GM12878 (cell line): ENCODE measurements around the gene PLXNA2. TPM values are rescaled to one million over a fixed set of nuclear protein-coding genes. Genes with fewer than 3 reads are reported as not detected.

Experiments
- ATAC-seq: fragments of 200-7000 bp; cut with Tn5 transposase; 3 replicates; pipeline ENCODE4 v1.9.1; 2020; ENCODE audit warnings: mild to moderate bottlenecking, moderate library complexity
- BruUV-seq: library from RNA; stranded (reverse); fragments of 400-500 nt; replicated peaks from 2 replicates; lab custom pipeline; 2021; lab: Mats Ljungman, UMichigan
- CTCF ChIA-PET: fragments of 300-600 bp; sonication (Branson Sonifier 250); formaldehyde crosslinking; extraction: SDS; loops from one replicate; lab custom pipeline; 2021; ENCODE audit warnings: inconsistent platforms; lab: Yijun Ruan, JAX
- POLR2A ChIA-PET: fragments of 350-600 bp; formaldehyde crosslinking; extraction: SDS; loops from one replicate; lab custom pipeline; 2021; ENCODE audit warnings: inconsistent platforms; lab: Charles Lee
- RAD21 ChIA-PET: fragments of 300-600 bp; sonication (Branson Sonifier 250); formaldehyde crosslinking; loops from one replicate; lab custom pipeline; 2023; ENCODE audit warnings: antibody characterized with exemption; ENCODE audit not compliant: unreplicated experiment; lab: Charles Lee
- SMC1A ChIA-PET: fragments of 300-600 bp; sonication (Branson Sonifier 250); formaldehyde crosslinking; loops from one replicate; lab custom pipeline; 2023; ENCODE audit not compliant: unreplicated experiment, uncharacterized antibody; lab: Charles Lee
- DNase-seq: peaks from one replicate; pipeline ENCODE4 v3.0.0-alpha.2; 2011; ENCODE audit warnings: low read depth, low spot score
- FAIRE-seq: peaks from 3 replicates; lab custom pipeline; 2011; peaks lifted over from hg19 to GRCh38; lab: Jason Lieb, UNC
- H2AFZ ChIP-seq: 2 replicates; pipeline ENCODE4 v1.6.0; 2011; ENCODE audit warnings: low read depth, low read length, control low read depth; ENCODE audit not compliant: control insufficient read depth
- H3K27ac ChIP-seq: 2 replicates; pipeline ENCODE4 v1.5.1; 2011; ENCODE audit warnings: control low read depth; ENCODE audit not compliant: control insufficient read depth, insufficient read depth
- H3K27me3 ChIP-seq, 2 experiments: replicated peaks in 1 of 2; 2 replicates each; pipeline versions ENCODE4 v1.6.0 to v1.6.1; 2011; ENCODE audit warnings: low read length in 1 of 2; ENCODE audit not compliant: control insufficient read depth in 2 of 2, insufficient read depth in 2 of 2
- H3K36me3 ChIP-seq, 2 experiments: 2 replicates each; pipeline ENCODE4 v1.5.1; 2011; ENCODE audit warnings: low read length in 1 of 2; ENCODE audit not compliant: control insufficient read depth in 2 of 2, insufficient read depth in 2 of 2
- H3K4me1 ChIP-seq: 2 replicates; pipeline ENCODE4 v1.6.1; 2011; ENCODE audit warnings: mild to moderate bottlenecking, low read length, moderate library complexity, mixed read lengths; ENCODE audit not compliant: control insufficient read depth, insufficient read depth
- H3K4me2 ChIP-seq: 2 replicates; pipeline ENCODE4 v1.6.0; 2011; ENCODE audit warnings: control low read depth; ENCODE audit not compliant: control insufficient read depth, insufficient read depth
- H3K4me3 ChIP-seq: fragments of 200-600 bp; sonication (generic); 2 replicates; pipeline ENCODE4 v1.5.1; 2016
- H3K79me2 ChIP-seq: 2 replicates; pipeline ENCODE4 v1.6.0; 2011; ENCODE audit warnings: low read length; ENCODE audit not compliant: control insufficient read depth, insufficient read depth
- H3K9ac ChIP-seq: 2 replicates; pipeline ENCODE4 v1.8.0; 2011; ENCODE audit warnings: low read length, control low read depth, mixed read lengths; ENCODE audit not compliant: control insufficient read depth, insufficient read depth
- H3K9me3 ChIP-seq: replicated peaks from 3 replicates; pipeline ENCODE4 v1.5.1; 2011; ENCODE audit warnings: mild to moderate bottlenecking, low read length; ENCODE audit not compliant: control insufficient read depth, insufficient read depth
- H4K20me1 ChIP-seq: 2 replicates; pipeline ENCODE4 v1.6.0; 2011; ENCODE audit not compliant: control insufficient read depth, insufficient read depth
- ASH2L ChIP-seq: fragments of 300-600, 200-600 bp; sonication (generic); IDR thresholded peaks from 2 replicates; pipeline ENCODE4 v1.6.1; 2017; ENCODE audit warnings: low read depth, mild to moderate bottlenecking, borderline replicate concordance
- ATF3 ChIP-seq: IDR thresholded peaks from 2 replicates; pipeline ENCODE4 v1.6.1; 2011; ENCODE audit warnings: low read depth, mild to moderate bottlenecking, low read length, moderate library complexity, borderline replicate concordance; ENCODE audit errors: extremely low read depth
- FOS ChIP-seq: IDR thresholded peaks from 3 replicates; pipeline ENCODE4 v1.6.1; 2011; ENCODE audit warnings: borderline replicate concordance; ENCODE audit not compliant: insufficient read length; ENCODE audit errors: extremely low read depth
- HDAC6 ChIP-seq: fragments of 200-600 bp; sonication (generic); IDR thresholded peaks from one replicate; pipeline ENCODE4 v1.8.0; 2017; ENCODE audit warnings: antibody characterized with exemption; ENCODE audit not compliant: unreplicated experiment
- MEF2B ChIP-seq: fragments of 450-650 bp; IDR thresholded peaks from 2 replicates; pipeline ENCODE4 v1.6.1; 2018; ENCODE audit warnings: mild to moderate bottlenecking, moderate library complexity; ENCODE audit not compliant: partially characterized antibody, poor library complexity, severe bottlenecking
- NFIC ChIP-seq: IDR thresholded peaks from 2 replicates; pipeline ENCODE4 v1.6.1; 2012; ENCODE audit warnings: low read depth, mild to moderate bottlenecking, inconsistent platforms, low read length, moderate library complexity
- RAD51 ChIP-seq: fragments of 450-650 bp; IDR thresholded peaks from 2 replicates; pipeline ENCODE4 v1.6.1; 2016; ENCODE audit warnings: moderate library complexity, mild to moderate bottlenecking, inconsistent platforms
- RBBP5 ChIP-seq: fragments of 200-600 bp; sonication (generic); conservative IDR thresholded peaks from 2 replicates; pipeline ENCODE4 v1.6.1; 2016
- SMAD1 ChIP-seq: fragments of 450-650 bp; IDR thresholded peaks from 2 replicates; pipeline ENCODE4 v1.6.1; 2018; ENCODE audit warnings: mild to moderate bottlenecking, low read depth; ENCODE audit not compliant: partially characterized antibody
- SMC3 ChIP-seq: IDR thresholded peaks from 2 replicates; pipeline ENCODE4 v1.6.1; 2011; ENCODE audit warnings: low read length, improper control_type of control experiment, borderline replicate concordance
- SP1 ChIP-seq: IDR thresholded peaks from one replicate; pipeline ENCODE4 v1.6.1; 2011; ENCODE audit warnings: low read depth, low read length
- SUZ12 ChIP-seq: fragments of 200-600 bp; sonication (generic); IDR thresholded peaks from one replicate; pipeline ENCODE4 v1.6.1; 2018; ENCODE audit warnings: antibody characterized with exemption, mild to moderate bottlenecking; ENCODE audit not compliant: unreplicated experiment
- WGBS: methylation state at CpG from one replicate; pipeline ENCODE4 v1.1.6; 2016; ENCODE audit warnings: low lambda C conversion rate; ENCODE audit not compliant: insufficient replicate concordance, insufficient coverage; ENCODE audit errors: missing lambda C conversion rate; 5-methylcytosine and 5-hydroxymethylcytosine counted together
- in situ Hi-C: fragments of 300-500 bp; cut with MboI; formaldehyde crosslinking; loops from 9 replicates; pipeline ENCODE4 v1.14.3; 2018; ENCODE audit warnings: mixed read lengths
- intact Hi-C: fragments of 100-400 bp; cut with micrococcal nuclease; formaldehyde crosslinking; loops from one replicate; pipeline ENCODE4 v1.14.2; 2022; ENCODE audit not compliant: unreplicated experiment
- polyA plus RNA-seq, 11 experiments: library from polyadenylated mRNA; depleted of rRNA in 4 of 11; unstranded in 6 of 11; stranded (reverse) in 5 of 11; fragments of >200 nt; fragmentation: Nextera tagmentation in 4 of 11; fragmentation: Illumina TruSeq in 1 of 11; extraction: Ambion mirVana in 4 of 11; extraction: Trizol in 1 of 11; gene quantifications; 1 replicate in 1 of 11; 2 replicates in 10 of 11; pipeline versions ENCODE4 v1.2.1 to v1.2.3, GENCODE V29; 2011 to 2016; ENCODE audit warnings: inconsistent platforms in 2 of 11, missing spikeins in 2 of 11, low read depth in 1 of 11
- total RNA-seq, 4 experiments: library from RNA; depleted of rRNA in 3 of 4; stranded (reverse); fragments of >200 nt in 3 of 4; fragmentation: Illumina TruSeq in 1 of 4; extraction: Trizol in 1 of 4; gene quantifications; 2 replicates each; pipeline versions ENCODE4 v1.2.1 to v1.2.3, GENCODE V29; 2013 to 2021
- TF ChIP-seq, protein P1 (sequence below): fragments of 450-650 bp; conservative IDR thresholded peaks from 2 replicates; pipeline ENCODE4 v1.6.1; 2017; ENCODE audit warnings: mild to moderate bottlenecking, moderate library complexity
- TF ChIP-seq, protein P2 (sequence below): IDR thresholded peaks from 2 replicates; pipeline ENCODE4 v1.6.1; 2012; ENCODE audit warnings: improper control_type of control experiment, low read depth, low read length; ENCODE audit not compliant: insufficient replicate concordance

PLXNA2 gene
- total and polyA plus RNA-seq, 10 of the 15 experiments (the other 5 are each of a cell fraction or from before 2014, with no cell fraction given): under 0.01 to 0.08 (median 0.07) TPM; not detected in 4

GRCh38 chr1:208007938-208008342 is 236.2 kb downstream of the PLXNA2 start:
- Histone ChIP-seq H3K4me2 (no peak overlapping the region), H3K27ac (no peak overlapping the region), H3K4me1 (no peaks in the 10 kb centered on the region), H2AFZ (no peak overlapping the region), H4K20me1 (no peaks in the 10 kb centered on the region), H3K9me3 (no peaks in the 10 kb centered on the region), H3K36me3 (no peaks in the 10 kb centered on the region), H3K4me3 (no peak overlapping the region), H3K27me3 (no peaks in the 10 kb centered on the region; a peak in 1 of 4 replicates), H3K79me2 (no peaks in the 10 kb centered on the region), H3K9ac (no peak overlapping the region)
- BruUV-seq: no TSS peak
- in situ Hi-C loops (no loop called here), intact Hi-C loops (no loop called here)
- RAD21 ChIA-PET: no interaction called here
- WGBS: 54% methylated on average over 5 of the region's 5 CpGs
- no peak for ATAC-seq
- POLR2A ChIA-PET: no interaction called here
- CTCF ChIA-PET: interaction anchor here (0.8 to 2.2 kb wide), 5 partner anchors 10 to 123 kb away, joined by 3 to 10 read pairs (median 6); no protein-coding TSS in a partner anchor
- SMC1A ChIA-PET: interaction anchor here (0.6 to 1.4 kb wide), 2 partner anchors 14 to 62 kb away, joined by 3 to 5 read pairs; no protein-coding TSS in a partner anchor
- FAIRE-seq: no peak
- no peak for DNase-seq
- TF ChIP-seq, protein P1, sequence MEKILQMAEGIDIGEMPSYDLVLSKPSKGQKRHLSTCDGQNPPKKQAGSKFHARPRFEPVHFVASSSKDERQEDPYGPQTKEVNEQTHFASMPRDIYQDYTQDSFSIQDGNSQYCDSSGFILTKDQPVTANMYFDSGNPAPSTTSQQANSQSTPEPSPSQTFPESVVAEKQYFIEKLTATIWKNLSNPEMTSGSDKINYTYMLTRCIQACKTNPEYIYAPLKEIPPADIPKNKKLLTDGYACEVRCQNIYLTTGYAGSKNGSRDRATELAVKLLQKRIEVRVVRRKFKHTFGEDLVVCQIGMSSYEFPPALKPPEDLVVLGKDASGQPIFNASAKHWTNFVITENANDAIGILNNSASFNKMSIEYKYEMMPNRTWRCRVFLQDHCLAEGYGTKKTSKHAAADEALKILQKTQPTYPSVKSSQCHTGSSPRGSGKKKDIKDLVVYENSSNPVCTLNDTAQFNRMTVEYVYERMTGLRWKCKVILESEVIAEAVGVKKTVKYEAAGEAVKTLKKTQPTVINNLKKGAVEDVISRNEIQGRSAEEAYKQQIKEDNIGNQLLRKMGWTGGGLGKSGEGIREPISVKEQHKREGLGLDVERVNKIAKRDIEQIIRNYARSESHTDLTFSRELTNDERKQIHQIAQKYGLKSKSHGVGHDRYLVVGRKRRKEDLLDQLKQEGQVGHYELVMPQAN: no peak
- TF ChIP-seq ASH2L (no peak), RBBP5 (no peak), ATF3 (no peak), SMAD1 (no peak), RAD51 (no peak), SP1 (no peak), HDAC6 (no peak), FOS (no peak), NFIC (no peak), SUZ12 (no peak), SMC3 (no peak), MEF2B (no peak)
- TF ChIP-seq, protein P2, sequence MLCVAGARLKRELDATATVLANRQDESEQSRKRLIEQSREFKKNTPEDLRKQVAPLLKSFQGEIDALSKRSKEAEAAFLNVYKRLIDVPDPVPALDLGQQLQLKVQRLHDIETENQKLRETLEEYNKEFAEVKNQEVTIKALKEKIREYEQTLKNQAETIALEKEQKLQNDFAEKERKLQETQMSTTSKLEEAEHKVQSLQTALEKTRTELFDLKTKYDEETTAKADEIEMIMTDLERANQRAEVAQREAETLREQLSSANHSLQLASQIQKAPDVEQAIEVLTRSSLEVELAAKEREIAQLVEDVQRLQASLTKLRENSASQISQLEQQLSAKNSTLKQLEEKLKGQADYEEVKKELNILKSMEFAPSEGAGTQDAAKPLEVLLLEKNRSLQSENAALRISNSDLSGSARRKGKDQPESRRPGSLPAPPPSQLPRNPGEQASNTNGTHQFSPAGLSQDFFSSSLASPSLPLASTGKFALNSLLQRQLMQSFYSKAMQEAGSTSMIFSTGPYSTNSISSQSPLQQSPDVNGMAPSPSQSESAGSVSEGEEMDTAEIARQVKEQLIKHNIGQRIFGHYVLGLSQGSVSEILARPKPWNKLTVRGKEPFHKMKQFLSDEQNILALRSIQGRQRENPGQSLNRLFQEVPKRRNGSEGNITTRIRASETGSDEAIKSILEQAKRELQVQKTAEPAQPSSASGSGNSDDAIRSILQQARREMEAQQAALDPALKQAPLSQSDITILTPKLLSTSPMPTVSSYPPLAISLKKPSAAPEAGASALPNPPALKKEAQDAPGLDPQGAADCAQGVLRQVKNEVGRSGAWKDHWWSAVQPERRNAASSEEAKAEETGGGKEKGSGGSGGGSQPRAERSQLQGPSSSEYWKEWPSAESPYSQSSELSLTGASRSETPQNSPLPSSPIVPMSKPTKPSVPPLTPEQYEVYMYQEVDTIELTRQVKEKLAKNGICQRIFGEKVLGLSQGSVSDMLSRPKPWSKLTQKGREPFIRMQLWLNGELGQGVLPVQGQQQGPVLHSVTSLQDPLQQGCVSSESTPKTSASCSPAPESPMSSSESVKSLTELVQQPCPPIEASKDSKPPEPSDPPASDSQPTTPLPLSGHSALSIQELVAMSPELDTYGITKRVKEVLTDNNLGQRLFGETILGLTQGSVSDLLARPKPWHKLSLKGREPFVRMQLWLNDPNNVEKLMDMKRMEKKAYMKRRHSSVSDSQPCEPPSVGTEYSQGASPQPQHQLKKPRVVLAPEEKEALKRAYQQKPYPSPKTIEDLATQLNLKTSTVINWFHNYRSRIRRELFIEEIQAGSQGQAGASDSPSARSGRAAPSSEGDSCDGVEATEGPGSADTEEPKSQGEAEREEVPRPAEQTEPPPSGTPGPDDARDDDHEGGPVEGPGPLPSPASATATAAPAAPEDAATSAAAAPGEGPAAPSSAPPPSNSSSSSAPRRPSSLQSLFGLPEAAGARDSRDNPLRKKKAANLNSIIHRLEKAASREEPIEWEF: no peak
